ENCODE results near the gene CORO7. TPM values are rescaled to one million over a fixed set of nuclear protein-coding genes. Genes with fewer than 3 reads are reported as not detected.

The CORO7 gene
- total and polyA plus RNA-seq, 9 of the 15 experiments (the other 6 are each of a cell fraction or from before 2014, with no cell fraction given) = 0.45 to 77.2 (median 18.7) TPM

- TF ChIP-seq UBTF (IDR thresholded peaks at IDR 0.05; ENCODE audit: borderline replicate concordance in 1 of 2, low read depth in 2 of 2, low read length in 2 of 2) (no peak), MYNN (IDR thresholded peaks at IDR 0.05) (no peak), MYNN (CRISPR knock-in tag; IDR thresholded peaks at IDR 0.05) (no peak), ARID1B (IDR thresholded peaks at IDR 0.05) (no peak), BRD4 (IDR thresholded peaks at IDR 0.05) (no peak), U2AF2 (optimal IDR thresholded peaks at IDR 0.05; ENCODE audit: low read depth, low read length) (no peak), E2F1 (CRISPR knock-in tag; IDR thresholded peaks at IDR 0.05) (no peak), KDM2B (CRISPR knock-in tag; IDR thresholded peaks at IDR 0.05) (no peak), COPS2 (conservative IDR thresholded peaks at IDR 0.05) (no peak), NCOA6 (IDR thresholded peaks at IDR 0.05) (no peak), ZBTB5 (IDR thresholded peaks at IDR 0.05) (no peak), CREB1 (IDR thresholded peaks at IDR 0.05) (no peak), CREB1 (CRISPR knock-in tag; IDR thresholded peaks at IDR 0.05) (no peak), ZNF444 (CRISPR knock-in tag; IDR thresholded peaks at IDR 0.05) (no peak), PHF20 (IDR thresholded peaks at IDR 0.05; ENCODE audit: partially characterized antibody) (peak; percentile 30), ID3 (CRISPR knock-in tag; IDR thresholded peaks at IDR 0.05) (no peak), ID3 (tag; IDR thresholded peaks at IDR 0.05) (no peak), MCM7 (IDR thresholded peaks at IDR 0.05) (no peak), HDAC2 (IDR thresholded peaks at IDR 0.05) (peak; percentile 84; the same call in 1 of the 2 replicates), MITF (IDR thresholded peaks at IDR 0.05) (no peak), TGIF2 (CRISPR knock-in tag; IDR thresholded peaks at IDR 0.05) (no peak), CHD4 (IDR thresholded peaks at IDR 0.05; ENCODE audit: insufficient read depth, insufficient replicate concordance, low read depth, low read length, poor library complexity, severe bottlenecking) (peak; percentile 90), ZNF146 (CRISPR knock-in tag; IDR thresholded peaks at IDR 0.05; ENCODE audit: unreplicated experiment) (no peak), TAF9B (IDR thresholded peaks at IDR 0.05; ENCODE audit: partially characterized antibody) (no peak), RFX5 (IDR thresholded peaks at IDR 0.05; ENCODE audit: low read depth, low read length) (no peak)
Observed at GRCh38 chr16:4325253-4325758, 91.1 kb downstream of the CORO7 start (continued).

All from K562 (cell line).